Mesodermal cell (in vitro differentiated cells): Measurements from ENCODE around the gene AGK.

Experiments
- H3K27ac ChIP-seq: 2 replicates; pipeline ENCODE4 v1.7.0; 2013; ENCODE audit warnings: mild to moderate bottlenecking, low read depth, low read length, moderate library complexity; ENCODE audit not compliant: severe bottlenecking
- H3K36me3 ChIP-seq: 2 replicates; pipeline ENCODE4 v1.7.1; 2013; ENCODE audit warnings: mild to moderate bottlenecking, low read length, moderate library complexity; ENCODE audit not compliant: control insufficient read depth, insufficient read depth
- H3K4me1 ChIP-seq: one replicate; pipeline ENCODE4 v1.7.1; 2013; ENCODE audit warnings: mild to moderate bottlenecking, low read length; ENCODE audit not compliant: insufficient read depth, control insufficient read depth, poor library complexity, severe bottlenecking
- H3K4me3 ChIP-seq: 2 replicates; pipeline ENCODE4 v1.7.0; 2013; ENCODE audit warnings: low read length, control low read depth, mild to moderate bottlenecking; ENCODE audit not compliant: insufficient read depth, poor library complexity, severe bottlenecking; ENCODE audit errors: extremely low read depth
- H3K9me3 ChIP-seq: 2 replicates; pipeline ENCODE4 v1.7.1; 2013; ENCODE audit warnings: mild to moderate bottlenecking, low read length, moderate library complexity; ENCODE audit not compliant: control insufficient read depth
- WGBS, 2 experiments: methylation state at CpG; one replicate each; pipeline ENCODE4 v1.1.5; 2013; ENCODE audit warnings: missing lambda C conversion rate in 2 of 2; ENCODE audit not compliant: insufficient coverage in 2 of 2; 5-methylcytosine and 5-hydroxymethylcytosine counted together

The AGK gene

DNA sequence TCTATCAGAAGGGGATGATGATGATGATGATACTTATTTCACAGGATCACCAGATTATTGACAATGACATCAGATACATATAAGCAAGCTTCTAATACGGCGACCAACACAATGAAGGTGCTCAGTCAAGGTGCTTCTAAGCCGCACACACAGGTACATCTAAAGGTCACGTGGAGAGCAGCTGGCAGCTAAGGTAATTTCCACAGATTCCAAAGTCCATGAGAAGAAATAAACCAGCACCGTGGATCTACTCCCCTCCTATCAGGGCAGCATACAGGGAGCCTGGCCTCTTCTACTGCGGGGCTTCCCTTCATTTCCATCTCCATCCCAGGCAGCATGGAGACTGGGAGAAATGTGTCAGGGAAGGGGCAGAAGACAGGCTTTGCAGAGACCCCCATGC, 113.2 kb downstream of the AGK start:
- Histone ChIP-seq H3K4me1 (no peaks in the 10 kb centered on the region), H3K27ac (no peak overlapping the region), H3K9me3 (no peaks in the 10 kb centered on the region), H3K4me3 (no peak overlapping the region), H3K36me3 (peaks cover 56% of the 10 kb centered on the region)
- 98 to 100% methylated on average over 4 of the region's 6 CpGs for WGBS, 2 experiments

DNA sequence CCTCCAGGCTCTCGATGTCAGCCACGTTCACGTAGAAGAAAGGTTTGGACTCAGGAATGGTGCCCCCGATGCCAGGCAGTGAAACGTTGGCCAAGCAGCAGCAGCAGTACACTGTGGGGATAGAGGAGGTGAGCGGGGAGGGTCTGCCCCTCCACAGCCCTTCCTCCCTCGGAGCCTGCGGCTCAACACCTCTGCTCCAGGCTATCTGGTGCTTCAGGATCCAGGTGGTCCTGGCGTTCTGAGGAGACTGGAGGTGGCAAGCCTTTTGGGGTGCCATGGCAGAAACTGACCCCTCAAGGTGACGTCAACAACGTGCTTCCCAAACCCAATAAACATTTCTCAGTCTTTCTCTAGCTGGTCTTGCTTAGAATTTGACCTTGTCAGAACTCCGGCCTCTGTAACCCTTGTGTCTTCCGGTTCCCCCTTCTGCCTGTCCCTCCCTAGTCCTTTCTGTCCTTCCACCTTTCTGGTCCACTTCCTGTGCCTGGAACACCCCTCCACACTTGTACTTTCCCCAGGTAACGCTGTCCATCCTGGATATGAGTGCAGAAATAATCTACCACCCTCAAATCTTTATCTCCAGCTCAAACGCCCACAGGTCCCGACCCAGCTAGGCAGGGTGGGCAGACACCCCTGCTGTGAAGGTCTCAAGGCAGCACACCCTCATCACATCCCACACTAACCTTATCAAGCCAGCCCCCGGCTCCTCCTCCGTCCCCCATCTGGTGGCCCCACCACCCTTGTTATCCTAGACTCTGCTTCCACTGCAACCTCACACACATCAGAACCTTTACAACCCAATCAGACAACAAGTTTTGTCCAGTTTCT, 114.2 kb downstream of the AGK start:
- no peak overlapping the region for H3K4me3 ChIP-seq
- 95 to 96% methylated on average over 15 to 16 of the region's 18 CpGs for WGBS, 2 experiments
- H3K4me1 ChIP-seq: no peaks in the 10 kb centered on the region

DNA sequence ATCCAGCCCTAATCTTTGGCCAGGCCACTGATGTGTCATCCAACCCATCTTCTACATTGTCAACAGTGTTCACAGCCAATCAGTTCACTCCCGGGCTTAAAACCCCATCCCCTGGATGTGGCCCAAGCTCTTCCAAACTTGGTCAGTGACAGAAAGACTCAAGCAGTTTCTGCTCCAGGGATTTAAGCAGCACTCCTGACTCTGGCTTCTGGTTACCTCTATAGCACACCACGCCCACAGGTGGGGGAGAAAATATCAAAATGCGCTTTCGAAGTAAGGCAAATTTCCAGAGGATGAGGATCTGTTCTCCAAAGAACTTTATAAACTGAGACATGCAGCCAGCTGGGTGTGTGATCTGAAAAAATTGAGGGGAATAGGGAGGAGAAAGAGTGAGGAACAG, 114.9 kb downstream of the AGK start:
- WGBS, 2 experiments: 86 to 98% methylated on average over 2 to 4 of the region's 4 CpGs
- peaks cover 55% of the 10 kb centered on the region for H3K36me3 ChIP-seq
- H3K4me3 ChIP-seq: no peak overlapping the region

More for the DNA sequence above, 114.2 kb downstream of the AGK start:
- Histone ChIP-seq H3K9me3 (no peaks in the 10 kb centered on the region), H3K36me3 (peaks cover 50% of the 10 kb centered on the region), H3K27ac (no peak overlapping the region)

DNA sequence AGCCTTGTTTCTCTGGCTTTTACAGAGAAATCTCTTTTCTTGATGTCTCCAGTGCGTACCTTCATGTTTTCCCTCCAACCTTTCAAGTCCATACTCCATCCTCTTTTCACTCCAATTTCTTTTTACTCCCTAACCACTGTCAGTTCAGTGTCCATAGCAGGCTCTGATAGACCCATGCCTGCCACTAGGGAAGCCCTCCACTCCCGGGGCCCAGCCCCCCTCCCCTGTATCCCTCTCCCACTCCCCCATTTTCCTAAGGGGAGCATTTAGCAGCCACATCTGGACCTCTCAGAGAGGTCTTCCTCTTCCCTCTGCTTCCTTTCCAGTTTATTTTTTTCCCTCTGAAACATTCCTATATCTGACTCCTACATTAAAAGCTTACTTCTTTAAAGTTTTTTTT, 117.6 kb downstream of the AGK start:
- no peak overlapping the region for H3K4me3 ChIP-seq
- H3K4me1 ChIP-seq: peaks cover 2% of the 10 kb centered on the region
- H3K9me3 ChIP-seq: no peaks in the 10 kb centered on the region
- WGBS, 2 experiments: 94 to 96% methylated on average over 2 of the region's 2 CpGs
- no peak overlapping the region for H3K27ac ChIP-seq
- peaks cover 56% of the 10 kb centered on the region for H3K36me3 ChIP-seq

More for the DNA sequence above, 114.9 kb downstream of the AGK start:
- H3K4me1 ChIP-seq: no peaks in the 10 kb centered on the region
- H3K9me3 ChIP-seq: no peaks in the 10 kb centered on the region
- no peak overlapping the region for H3K27ac ChIP-seq

DNA sequence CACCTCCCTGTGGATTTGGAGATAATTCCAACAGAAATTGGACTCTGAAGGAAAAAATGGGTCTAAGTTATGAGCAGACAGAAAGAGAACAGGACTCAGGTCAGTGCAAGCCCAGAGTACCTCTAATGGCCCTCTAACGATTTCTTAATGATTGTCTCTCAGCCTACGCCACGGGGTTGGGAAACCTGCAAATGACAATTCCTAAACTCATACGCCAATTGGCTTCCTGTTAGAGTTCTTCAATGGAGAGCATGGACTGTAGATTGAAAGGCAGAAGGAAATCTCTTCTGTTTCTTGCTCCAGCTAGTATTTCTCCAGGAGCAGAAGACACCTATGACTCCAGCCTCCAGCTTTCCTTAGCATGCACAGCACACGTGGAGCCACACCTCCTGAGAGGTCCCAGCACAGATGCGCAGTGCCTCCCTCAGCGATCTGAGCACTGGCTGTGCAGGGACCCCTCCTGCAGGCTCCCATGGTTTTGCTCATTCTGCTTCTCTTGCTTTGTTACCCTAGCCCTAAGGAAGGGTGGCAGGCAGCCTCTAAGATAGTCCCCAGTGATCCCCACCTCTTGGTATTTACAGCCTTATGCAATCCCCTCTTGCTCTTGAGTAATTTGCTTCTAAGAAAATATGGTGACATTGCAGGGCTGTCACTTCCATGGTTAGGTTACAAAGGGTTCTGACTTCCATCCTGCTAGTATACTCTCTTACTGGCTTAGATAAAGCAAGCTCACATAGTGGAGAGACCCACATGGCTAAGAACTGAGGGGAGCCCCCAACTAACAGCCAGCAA, 120.7 kb downstream of the AGK start:
- WGBS, 2 experiments: 90 to 100% methylated on average over 4 to 7 of the region's 7 CpGs
- Histone ChIP-seq H3K4me1 (peaks cover 12% of the 10 kb centered on the region), H3K36me3 (peaks cover 35% of the 10 kb centered on the region), H3K9me3 (no peaks in the 10 kb centered on the region), H3K4me3 (no peak overlapping the region), H3K27ac (no peak overlapping the region)

DNA sequence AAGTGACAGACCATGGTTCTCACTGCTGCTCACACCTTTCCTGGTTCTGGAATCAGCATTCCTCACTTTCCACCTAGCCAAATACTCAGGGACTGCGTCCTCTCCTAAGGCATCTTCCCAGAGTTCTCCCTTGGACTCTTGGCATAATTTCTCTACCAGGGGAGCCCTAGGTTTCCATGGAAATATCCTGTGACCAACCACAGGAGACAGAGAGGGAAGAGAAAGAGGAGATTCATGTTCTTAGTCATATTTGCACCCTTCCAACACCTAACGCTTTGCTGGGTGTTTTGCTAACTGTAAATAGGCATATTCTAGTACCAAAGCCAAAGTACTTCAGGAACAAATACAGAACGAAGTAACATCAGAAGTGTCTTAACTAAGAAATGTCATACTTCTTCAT, 122.1 kb downstream of the AGK start:
- 100% methylated on average over 2 of the region's 3 CpGs; no CpG with 5 or more reads in 1 of the 2 experiments for WGBS, 2 experiments
- Histone ChIP-seq H3K4me3 (no peak overlapping the region), H3K9me3 (no peaks in the 10 kb centered on the region), H3K4me1 (peaks cover 12% of the 10 kb centered on the region), H3K36me3 (peaks cover 35% of the 10 kb centered on the region), H3K27ac (peak overlapping the region; percentile 91)

DNA sequence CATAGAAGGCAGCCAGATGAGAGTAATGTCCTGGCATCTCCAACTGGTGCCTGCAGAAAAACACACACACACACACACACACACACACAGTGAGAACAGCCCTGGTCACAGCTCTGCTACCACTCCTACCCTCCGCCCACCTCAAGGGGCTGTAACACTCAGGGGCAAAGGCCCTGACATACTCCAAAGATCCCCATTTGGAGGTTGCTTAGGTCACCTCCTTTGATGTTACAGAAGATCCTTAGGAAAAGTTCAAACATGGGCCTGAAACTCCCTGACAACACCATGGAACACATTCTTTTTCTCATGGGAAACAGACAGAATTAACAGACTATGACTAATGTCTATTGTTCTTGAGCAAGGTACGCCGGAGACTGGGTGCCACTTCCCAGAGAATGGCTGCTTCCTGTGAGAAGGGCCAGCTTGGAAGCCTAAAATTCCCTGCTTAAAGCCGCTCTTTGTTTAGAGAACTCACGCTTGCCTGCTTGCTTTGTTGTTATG, 123.0 kb downstream of the AGK start:
- H3K9me3 ChIP-seq: no peaks in the 10 kb centered on the region
- peaks cover 31% of the 10 kb centered on the region for H3K36me3 ChIP-seq
- peak overlapping the region; percentile 91 for H3K27ac ChIP-seq
- 73 to 77% methylated on average over 2 to 3 of the region's 5 CpGs for WGBS, 2 experiments
- peaks cover 12% of the 10 kb centered on the region for H3K4me1 ChIP-seq
- H3K4me3 ChIP-seq: no peak overlapping the region

DNA sequence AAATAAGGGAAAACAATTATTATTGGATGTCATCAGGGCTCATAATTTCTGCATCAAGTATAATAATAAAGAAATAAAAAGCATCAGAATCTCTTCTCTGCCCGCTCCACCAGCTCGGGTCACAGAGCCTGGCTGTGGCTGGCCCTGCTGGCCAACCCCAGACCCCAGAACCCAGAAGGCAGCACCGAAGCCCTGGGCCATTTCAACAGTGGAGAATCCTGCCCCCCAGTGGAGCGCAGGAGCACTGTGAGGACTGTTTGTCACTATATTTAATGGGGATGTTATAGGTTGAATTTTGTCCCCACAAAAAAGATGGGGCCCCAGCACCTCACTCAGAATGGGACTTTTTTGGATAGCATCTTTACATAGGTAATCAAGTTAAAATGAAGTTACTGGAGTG, 123.5 kb downstream of the AGK start:
- Histone ChIP-seq H3K4me1 (peaks cover 12% of the 10 kb centered on the region), H3K4me3 (no peak overlapping the region), H3K36me3 (peaks cover 31% of the 10 kb centered on the region), H3K9me3 (no peaks in the 10 kb centered on the region), H3K27ac (peak overlapping the region; percentile 91)
- WGBS, 2 experiments: 38 to 59% methylated on average over 2 of the region's 4 CpGs

DNA sequence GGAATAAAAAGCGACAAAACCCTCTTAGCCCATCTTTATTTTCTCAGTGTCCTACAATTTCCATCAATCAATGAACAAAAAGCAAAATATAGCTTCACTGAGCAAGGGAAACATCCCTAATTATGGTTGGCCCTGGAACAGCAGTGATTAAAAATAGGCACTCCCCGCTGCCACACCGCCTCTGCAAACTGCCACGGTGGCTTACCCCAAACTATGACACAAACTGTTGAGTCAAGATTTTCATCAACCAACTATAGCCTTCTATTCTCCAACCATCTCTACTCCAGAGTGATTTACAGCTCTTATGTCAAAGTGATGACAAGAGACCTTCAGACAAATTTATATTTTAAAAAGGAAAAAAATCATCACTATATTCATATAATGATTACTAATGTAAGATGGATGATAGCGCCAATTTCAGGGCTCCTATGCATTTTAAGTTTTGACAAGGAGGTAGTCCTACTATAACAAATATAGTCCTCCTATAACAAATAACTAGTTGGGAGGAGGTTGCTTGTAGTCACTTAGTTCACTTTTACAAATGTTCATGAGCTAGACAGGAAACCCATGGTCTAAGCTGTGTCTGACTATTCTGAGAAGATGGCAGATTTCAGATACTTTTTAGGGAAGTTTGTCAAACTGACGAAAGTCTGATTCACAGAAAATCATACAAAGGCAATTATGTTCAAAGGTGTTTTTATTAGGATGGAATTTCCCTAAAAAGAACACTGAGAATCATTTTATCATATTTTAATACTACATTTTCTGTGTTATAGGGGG, 124.4 kb downstream of the AGK start:
- Histone ChIP-seq H3K4me1 (peaks cover 12% of the 10 kb centered on the region), H3K4me3 (no peak overlapping the region), H3K27ac (no peak overlapping the region), H3K9me3 (no peaks in the 10 kb centered on the region), H3K36me3 (peaks cover 33% of the 10 kb centered on the region)
- 97% methylated on average over 4 of the region's 6 CpGs; no CpG with 5 or more reads in 1 of the 2 experiments for whole genome bisulfite sequencing, 2 experiments

DNA sequence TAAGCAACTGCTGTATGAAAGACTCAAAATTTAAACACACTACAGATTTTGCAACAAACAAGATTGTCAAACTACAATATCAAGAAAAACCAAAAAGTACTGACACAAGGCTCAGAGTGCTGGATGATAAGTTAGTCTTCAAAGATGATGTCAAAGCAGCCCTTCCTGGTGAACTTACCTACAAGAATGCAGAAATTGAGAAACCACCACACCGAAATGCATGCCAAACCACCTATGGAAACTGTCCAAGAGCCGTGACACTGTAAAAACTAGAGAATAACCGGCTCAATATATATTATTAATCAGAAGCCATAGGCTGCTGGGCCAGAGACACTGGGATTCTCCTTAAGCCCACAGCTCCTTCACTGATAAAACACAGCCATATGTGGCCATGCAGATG, 125.4 kb downstream of the AGK start:
- Histone ChIP-seq H3K9me3 (no peaks in the 10 kb centered on the region), H3K27ac (no peak overlapping the region), H3K4me1 (peaks cover 12% of the 10 kb centered on the region), H3K36me3 (peaks cover 26% of the 10 kb centered on the region), H3K4me3 (no peak overlapping the region)
- 93 to 96% methylated on average over 3 of the region's 3 CpGs for WGBS, 2 experiments
